BE2C (cell line): Measurements from ENCODE around the gene HDAC3.

Experiments used
- DNase-seq: peaks from one replicate; pipeline ENCODE4 v3.0.0-alpha.2; 2020
- H3K27me3 ChIP-seq: fragments of 250-450 bp; sonication (Bioruptor Pico); 2 replicates; pipeline ENCODE4 v1.5.1; 2020; ENCODE audit warnings: mild to moderate bottlenecking
- H3K36me3 ChIP-seq: fragments of 250-450 bp; sonication (Bioruptor Pico); 2 replicates; pipeline ENCODE4 v1.5.1; 2020; ENCODE audit warnings: mild to moderate bottlenecking
- H3K4me1 ChIP-seq: fragments of 250-450 bp; sonication (Bioruptor Pico); 2 replicates; pipeline ENCODE4 v1.5.1; 2020
- H3K4me3 ChIP-seq: 2 replicates; pipeline ENCODE4 v1.5.1; 2011; ENCODE audit warnings: low read depth, low read length
- H3K9me3 ChIP-seq: fragments of 250-450 bp; sonication (Bioruptor Pico); 2 replicates; pipeline ENCODE4 v1.5.1; 2020
- CTCF ChIP-seq: IDR thresholded peaks from 2 replicates; pipeline ENCODE4 v1.5.1; 2012; ENCODE audit warnings: mild to moderate bottlenecking, low read depth, low read length

Gene HDAC3

GRCh38 chr5:141605523-141606277 is 30.9 kb downstream of the HDAC3 start:
- no peak for TF ChIP-seq CTCF
- no peaks in the 10 kb centered on the region for H3K4me1 ChIP-seq
- no peaks in the 10 kb centered on the region for H3K9me3 ChIP-seq
- H3K4me3 ChIP-seq: no peak overlapping the region
- DNase-seq: no peak
- no peaks in the 10 kb centered on the region for H3K27me3 ChIP-seq
- no peaks in the 10 kb centered on the region for H3K36me3 ChIP-seq

- no peak overlapping the region for H3K4me3 ChIP-seq
- H3K9me3 ChIP-seq: no peaks in the 10 kb centered on the region
- no peaks in the 10 kb centered on the region for H3K27me3 ChIP-seq
- H3K36me3 ChIP-seq: no peaks in the 10 kb centered on the region
- DNase-seq: no peak
- H3K4me1 ChIP-seq: peaks cover under 1% of the 10 kb centered on the region
- no peak for TF ChIP-seq CTCF
Observed at GRCh38 chr5:141603923-141604717, 32.5 kb downstream of the HDAC3 start.

DNA sequence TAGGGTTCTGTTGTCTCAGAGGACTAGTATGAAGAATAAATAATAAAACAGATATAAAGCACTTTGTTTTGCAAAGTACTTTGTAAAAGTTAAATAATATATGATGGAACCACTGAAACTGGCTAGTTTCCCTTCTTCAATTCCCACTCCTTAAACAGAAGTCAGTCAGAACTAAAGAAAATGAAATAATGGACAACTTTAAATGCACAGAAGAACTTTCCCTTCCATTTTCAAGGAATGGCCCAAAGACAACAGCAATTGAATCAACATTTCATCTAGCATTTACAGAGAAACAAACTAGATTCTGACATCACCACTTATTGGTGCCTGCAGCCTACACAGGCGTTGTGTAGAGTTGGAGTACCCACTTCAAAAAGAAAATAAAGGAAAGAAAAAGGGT is 34.0 kb downstream of the HDAC3 start:
- TF ChIP-seq CTCF: no peak
- Histone ChIP-seq H3K9me3 (no peaks in the 10 kb centered on the region), H3K36me3 (no peaks in the 10 kb centered on the region), H3K4me1 (peaks cover 14% of the 10 kb centered on the region), H3K4me3 (no peak overlapping the region), H3K27me3 (no peaks in the 10 kb centered on the region; the same call in 1 of the 2 replicates)
- DNase-seq: no peak

GRCh38 chr5:141598391-141599345 is 38.0 kb downstream of the HDAC3 start:
- H3K4me3 ChIP-seq: no peak overlapping the region
- H3K27me3 ChIP-seq: no peaks in the 10 kb centered on the region; the same call in 1 of the 2 replicates
- no peak for TF ChIP-seq CTCF
- no peaks in the 10 kb centered on the region; the same call in 1 of the 2 replicates for H3K36me3 ChIP-seq
- DNase-seq: no peak
- H3K9me3 ChIP-seq: no peaks in the 10 kb centered on the region
- peaks cover 14% of the 10 kb centered on the region for H3K4me1 ChIP-seq

DNA sequence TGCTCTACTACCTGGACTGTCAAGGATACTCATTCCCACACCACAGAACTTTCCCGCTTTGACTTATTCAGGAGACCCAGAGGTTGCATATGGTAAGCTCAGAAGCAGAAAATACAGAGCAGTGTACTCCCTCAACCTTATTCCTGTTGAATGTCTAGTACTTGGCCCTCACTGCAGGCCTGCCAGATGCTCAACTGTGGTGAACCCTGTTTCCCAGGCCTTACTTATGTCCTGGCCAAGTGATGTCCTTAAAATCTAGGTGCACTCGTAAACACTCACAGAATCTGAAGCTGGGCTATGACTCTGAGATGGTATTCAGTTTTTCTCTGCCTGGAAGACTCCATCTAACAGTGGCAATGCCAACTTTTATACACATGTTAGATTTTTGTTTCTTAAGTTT is 38.8 kb downstream of the HDAC3 start:
- Histone ChIP-seq H3K27me3 (no peaks in the 10 kb centered on the region; the same call in 1 of the 2 replicates), H3K36me3 (no peaks in the 10 kb centered on the region; the same call in none of the 2 replicates), H3K9me3 (no peaks in the 10 kb centered on the region), H3K4me1 (peaks cover 14% of the 10 kb centered on the region), H3K4me3 (no peak overlapping the region)
- TF ChIP-seq CTCF: no peak
- DNase-seq: no peak
